A549 (cell line): Measurements from ENCODE around the gene MVB12B.

Source experiments
- CTCF ChIP-seq: fragments of >200 bp; sonication (Bioruptor Twin); formaldehyde crosslinking; IDR thresholded peaks from 3 replicates; pipeline ENCODE4 v1.5.1; 2016
- EP300 ChIP-seq, 2 experiments: fragments of >200 bp; sonication (Bioruptor Twin); formaldehyde crosslinking; IDR thresholded peaks; 2 replicates in 1 of 2; 3 replicates in 1 of 2; pipeline ENCODE4 v1.6.1; 2016 to 2017
- MAFK ChIP-seq: fragments of 450-650 bp; IDR thresholded peaks from 2 replicates; pipeline ENCODE4 v1.6.1; 2014; ENCODE audit not compliant: partially characterized antibody
- MAZ ChIP-seq: fragments of 150-350 bp; IDR thresholded peaks from 2 replicates; pipeline ENCODE4 v1.6.1; 2014; ENCODE audit warnings: antibody characterized with exemption, low read depth, low read length, borderline replicate concordance
- POLR2A ChIP-seq: IDR thresholded peaks from 2 replicates; pipeline ENCODE4 v1.6.1; 2012; ENCODE audit warnings: mild to moderate bottlenecking, low read length
- POLR2AphosphoS2 ChIP-seq: conservative IDR thresholded peaks from 2 replicates; pipeline ENCODE4 v1.6.1; 2012; ENCODE audit warnings: low read length, improper control_type of control experiment, inconsistent platforms
- SREBF2 ChIP-seq: fragments of 450-650 bp; IDR thresholded peaks from 2 replicates; pipeline ENCODE4 v1.6.1; 2014; ENCODE audit warnings: mild to moderate bottlenecking, moderate library complexity
- ZNF302 ChIP-seq: fragments of 250-450 bp; sonication (Bioruptor Pico); IDR thresholded peaks from 2 replicates; pipeline ENCODE4 v1.9.0; 2021; ENCODE audit warnings: inconsistent platforms, mild to moderate bottlenecking, moderate library complexity
- TF ChIP-seq, protein P1 (sequence below): fragments of 200-600 bp; sonication (generic); IDR thresholded peaks from 2 replicates; pipeline ENCODE4 v1.6.1; 2016; ENCODE audit warnings: antibody characterized with exemption, mild to moderate bottlenecking, moderate library complexity

DNA sequence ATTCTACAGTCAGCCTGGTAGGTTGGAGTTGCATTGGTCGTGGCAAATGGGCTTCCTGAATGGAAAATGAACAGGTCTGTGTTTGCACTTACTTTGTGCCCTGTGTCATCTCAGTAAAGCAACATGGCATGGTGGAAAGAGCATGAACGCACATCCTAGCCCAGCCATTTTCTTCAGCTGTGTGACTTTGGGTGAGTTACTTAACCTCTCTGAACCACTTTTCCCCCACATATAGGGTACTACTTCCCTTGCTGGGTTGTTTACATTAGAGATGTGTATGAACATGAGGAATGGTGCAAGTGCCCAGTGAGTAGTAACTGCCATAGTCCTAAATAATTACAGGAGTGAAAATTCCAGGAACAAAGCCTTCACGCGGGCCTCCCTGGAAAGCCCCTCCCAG, 83.6 kb downstream of the MVB12B start:
- TF ChIP-seq SREBF2 (no peak), POLR2A (no peak), ZNF302 (no peak), MAZ (no peak), CTCF (no peak), EP300 (IDR thresholded peaks at IDR 0.05) (no peak), MAFK (no peak), POLR2AphosphoS2 (no peak)
- TF ChIP-seq, protein P1, sequence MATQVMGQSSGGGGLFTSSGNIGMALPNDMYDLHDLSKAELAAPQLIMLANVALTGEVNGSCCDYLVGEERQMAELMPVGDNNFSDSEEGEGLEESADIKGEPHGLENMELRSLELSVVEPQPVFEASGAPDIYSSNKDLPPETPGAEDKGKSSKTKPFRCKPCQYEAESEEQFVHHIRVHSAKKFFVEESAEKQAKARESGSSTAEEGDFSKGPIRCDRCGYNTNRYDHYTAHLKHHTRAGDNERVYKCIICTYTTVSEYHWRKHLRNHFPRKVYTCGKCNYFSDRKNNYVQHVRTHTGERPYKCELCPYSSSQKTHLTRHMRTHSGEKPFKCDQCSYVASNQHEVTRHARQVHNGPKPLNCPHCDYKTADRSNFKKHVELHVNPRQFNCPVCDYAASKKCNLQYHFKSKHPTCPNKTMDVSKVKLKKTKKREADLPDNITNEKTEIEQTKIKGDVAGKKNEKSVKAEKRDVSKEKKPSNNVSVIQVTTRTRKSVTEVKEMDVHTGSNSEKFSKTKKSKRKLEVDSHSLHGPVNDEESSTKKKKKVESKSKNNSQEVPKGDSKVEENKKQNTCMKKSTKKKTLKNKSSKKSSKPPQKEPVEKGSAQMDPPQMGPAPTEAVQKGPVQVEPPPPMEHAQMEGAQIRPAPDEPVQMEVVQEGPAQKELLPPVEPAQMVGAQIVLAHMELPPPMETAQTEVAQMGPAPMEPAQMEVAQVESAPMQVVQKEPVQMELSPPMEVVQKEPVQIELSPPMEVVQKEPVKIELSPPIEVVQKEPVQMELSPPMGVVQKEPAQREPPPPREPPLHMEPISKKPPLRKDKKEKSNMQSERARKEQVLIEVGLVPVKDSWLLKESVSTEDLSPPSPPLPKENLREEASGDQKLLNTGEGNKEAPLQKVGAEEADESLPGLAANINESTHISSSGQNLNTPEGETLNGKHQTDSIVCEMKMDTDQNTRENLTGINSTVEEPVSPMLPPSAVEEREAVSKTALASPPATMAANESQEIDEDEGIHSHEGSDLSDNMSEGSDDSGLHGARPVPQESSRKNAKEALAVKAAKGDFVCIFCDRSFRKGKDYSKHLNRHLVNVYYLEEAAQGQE, result no peak
